Pancreas (tissue), 10 donors: Measurements from ENCODE around the gene PLEKHH1. TPM values are rescaled to one million over a fixed set of nuclear protein-coding genes. Genes with fewer than 3 reads are reported as not detected.
"Not testable (repeated sequence)": the region's sequence is repeated elsewhere in the genome, so short reads cannot be mapped to it uniquely, and the experiment has no call there.

ENCODE experiments used
- ATAC-seq, 4 donors: fragments of 200-7000 bp; cut with Tn5 transposase; one replicate each; pipeline versions ENCODE4 v1.8.0 to v1.9.1; 2020; ENCODE audit warnings: mild to moderate bottlenecking in 4 of 4, moderate library complexity in 4 of 4
- DNase-seq, 6 donors: peaks; one replicate each; pipeline ENCODE4 v3.0.0-alpha.2; 2020
- FAIRE-seq: peaks from 2 replicates; lab custom pipeline; 2012; peaks lifted over from hg19 to GRCh38; lab: Jason Lieb, UNC
- H3K27ac ChIP-seq, 4 donors: fragments of 200-600 bp; sonication (generic); 1 replicate in 3 of 4; 2 replicates in 1 of 4; pipeline versions ENCODE4 v1.5.0 to v1.8.0; 2020
- H3K27me3 ChIP-seq, 4 donors: fragments of 200-600 bp; one replicate each; pipeline ENCODE4 v1.8.0; 2021
- H3K36me3 ChIP-seq, 3 donors: fragments of 200-600 bp; sonication (generic) in 1 of 3; one replicate each; pipeline versions ENCODE4 v1.5.0 to v1.8.0; 2020 to 2021
- H3K4me1 ChIP-seq, 3 donors: fragments of 200-600 bp; one replicate each; pipeline ENCODE4 v1.8.0; 2021
- H3K4me3 ChIP-seq, 4 donors: fragments of 200-600 bp; sonication (generic) in 2 of 4; one replicate each; pipeline versions ENCODE4 v1.5.0 to v1.8.0; 2020 to 2021
- H3K9me3 ChIP-seq, 4 donors: fragments of 200-600 bp; one replicate each; pipeline ENCODE4 v1.8.0; 2021
- WGBS, 2 donors: extraction: QIAGEN DNeasy Blood & Tissue Kit; methylation state at CpG; one replicate each; pipeline ENCODE4 v1.1.7; 2013; 5-methylcytosine and 5-hydroxymethylcytosine counted together
- intact Hi-C, 3 donors: fragments of 100-400 bp; cut with DNase I; formaldehyde crosslinking; loops; one replicate each; pipeline versions ENCODE4 v1.11.1 to v1.14.2; 2022
- polyA plus RNA-seq, 2 donors: library from polyadenylated mRNA; stranded (reverse); fragments of 200-250 nt; gene quantifications; one replicate each; pipeline ENCODE4 v1.2.3, GENCODE V29; 2013
- total RNA-seq, 6 donors: library from RNA; stranded (reverse); fragmentation: NEBNext Ultra II Directional in 4 of 6; extraction: Animal tissue kit (Norgen Biotek cat#: 25700) in 4 of 6; gene quantifications; one replicate each; pipeline versions ENCODE4 v1.2.1 to v1.2.4, GENCODE V29; 2021 to 2023
- TF ChIP-seq, protein P1 (sequence below), 4 donors: fragments of 200-600 bp; sonication (generic) in 3 of 4; IDR thresholded peaks; one replicate each; pipeline versions ENCODE4 v1.5.0 to v1.8.0; 2021; ENCODE audit warnings: antibody characterized with exemption in 4 of 4
- donor health status: healthy with polysubstance abuse.
- donor health status: DM: no; HTN: no; CAD: no; lungs with moderate emphysema.
- donor health status: DM: no; HTN: no; CAD: no.
- donor health status: control.
- donor health status: control.
- donor health status: Bipolar disorder and iron deficiency.
- donor health status: DM: yes; HTN: yes; CAD: no.
- donor health status: DM: no; HTN: no; CAD: no.
- donor health status: DM: no; HTN: no; CAD: no.
- donor health status: DM: yes; HTN: yes; CAD: no.

Gene PLEKHH1
- total and polyA plus RNA-seq, 8 donors, result 15.0 to 48.8 (median 22.6) TPM

DNA sequence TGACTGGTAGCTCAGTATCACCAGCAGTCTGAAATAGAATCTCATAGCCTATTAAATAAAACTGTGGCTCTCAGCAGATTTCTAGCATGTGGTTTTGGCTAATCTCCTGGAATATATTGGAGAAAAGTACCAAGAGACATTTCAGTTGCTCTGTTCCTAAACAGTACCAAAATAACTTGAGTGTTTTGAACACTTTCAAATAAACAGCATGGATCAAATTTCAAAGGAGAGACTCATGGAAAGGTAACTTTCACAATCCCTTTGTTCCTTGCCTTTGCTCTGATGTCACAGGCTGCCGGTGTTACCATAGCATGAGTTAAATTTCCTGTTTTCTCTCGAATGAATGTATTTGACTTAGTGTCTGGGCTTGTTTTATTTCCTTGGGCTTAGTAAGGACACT lies 90.0 kb downstream of the PLEKHH1 start:
- ATAC-seq (no peak), FAIRE-seq (no peak), DNase-seq (no peak)
- Histone ChIP-seq H3K36me3 (no peaks in the 10 kb centered on the region), H3K27ac (peak overlapping the region in 1 of 4 donors; percentile 15), H3K9me3 (no peaks in the 10 kb centered on the region), H3K4me3 (no peak overlapping the region), H3K27me3 (no peaks in the 10 kb centered on the region), H3K4me1 (peaks cover 5 to 8% (median 7%) of the 10 kb centered on the region in 3 donors)
- 60 to 65% methylated on average over 2 of the region's 2 CpGs for WGBS, 2 donors
- intact Hi-C loops, result no loop called here
- TF ChIP-seq, protein P1, sequence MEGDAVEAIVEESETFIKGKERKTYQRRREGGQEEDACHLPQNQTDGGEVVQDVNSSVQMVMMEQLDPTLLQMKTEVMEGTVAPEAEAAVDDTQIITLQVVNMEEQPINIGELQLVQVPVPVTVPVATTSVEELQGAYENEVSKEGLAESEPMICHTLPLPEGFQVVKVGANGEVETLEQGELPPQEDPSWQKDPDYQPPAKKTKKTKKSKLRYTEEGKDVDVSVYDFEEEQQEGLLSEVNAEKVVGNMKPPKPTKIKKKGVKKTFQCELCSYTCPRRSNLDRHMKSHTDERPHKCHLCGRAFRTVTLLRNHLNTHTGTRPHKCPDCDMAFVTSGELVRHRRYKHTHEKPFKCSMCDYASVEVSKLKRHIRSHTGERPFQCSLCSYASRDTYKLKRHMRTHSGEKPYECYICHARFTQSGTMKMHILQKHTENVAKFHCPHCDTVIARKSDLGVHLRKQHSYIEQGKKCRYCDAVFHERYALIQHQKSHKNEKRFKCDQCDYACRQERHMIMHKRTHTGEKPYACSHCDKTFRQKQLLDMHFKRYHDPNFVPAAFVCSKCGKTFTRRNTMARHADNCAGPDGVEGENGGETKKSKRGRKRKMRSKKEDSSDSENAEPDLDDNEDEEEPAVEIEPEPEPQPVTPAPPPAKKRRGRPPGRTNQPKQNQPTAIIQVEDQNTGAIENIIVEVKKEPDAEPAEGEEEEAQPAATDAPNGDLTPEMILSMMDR (IDR thresholded peaks at IDR 0.05), result no peak

DNA sequence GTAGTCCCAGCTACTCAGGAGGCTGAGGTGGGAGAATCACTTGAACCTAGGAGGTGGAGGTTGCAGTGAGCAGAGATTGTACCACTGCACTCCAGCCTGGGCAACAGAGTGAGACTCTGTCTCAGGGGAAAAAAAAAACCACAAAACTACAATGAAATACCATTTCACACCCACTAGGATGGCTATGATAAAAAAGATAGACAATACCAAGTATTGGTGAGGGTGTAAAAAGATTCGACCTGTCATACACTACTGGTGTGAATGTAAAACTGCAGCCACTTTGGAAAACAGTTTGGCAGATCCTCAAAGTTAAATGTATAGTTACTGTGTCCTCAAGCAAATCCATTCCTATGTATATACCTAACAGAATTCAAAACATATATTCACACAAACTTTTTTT lies 93.0 kb downstream of the PLEKHH1 start:
- DNase-seq, H3K4me3 ChIP-seq, H3K4me1 ChIP-seq, intact Hi-C loops, H3K27ac ChIP-seq, H3K27me3 ChIP-seq, ATAC-seq, FAIRE-seq, H3K9me3 ChIP-seq, H3K36me3 ChIP-seq: not testable (repeated sequence)
- WGBS, 2 donors, result 73 to 81% methylated on average over 1 of the region's 1 CpG

DNA sequence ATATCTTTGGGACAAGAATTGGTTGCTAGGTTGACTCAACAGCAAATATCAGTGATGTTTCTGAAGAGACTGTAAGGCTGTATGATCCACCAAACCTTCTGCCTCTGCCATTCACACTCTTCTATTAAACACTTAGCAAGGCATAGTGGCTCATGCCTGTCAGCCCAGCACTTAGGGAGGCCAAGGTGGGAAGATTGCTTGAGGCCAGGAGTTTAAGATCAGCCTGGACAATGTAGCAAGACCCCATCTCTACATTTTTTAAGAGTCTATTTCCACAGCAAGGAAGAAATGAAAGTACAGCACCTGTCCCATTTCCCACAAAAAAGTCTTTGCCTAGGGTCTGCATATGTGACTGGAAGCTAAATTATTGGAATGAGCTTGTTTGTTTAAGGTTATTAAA lies 94.4 kb downstream of the PLEKHH1 start:
- FAIRE-seq, result no peak
- no peaks in the 10 kb centered on the region for H3K27me3 ChIP-seq
- no peak overlapping the region for H3K4me3 ChIP-seq
- no peak for ATAC-seq
- DNase-seq, result no peak
- H3K9me3 ChIP-seq, result no peaks in the 10 kb centered on the region
- no peaks in the 10 kb centered on the region for H3K4me1 ChIP-seq
- H3K27ac ChIP-seq, result no peak overlapping the region
- H3K36me3 ChIP-seq, result no peaks in the 10 kb centered on the region
- intact Hi-C loops, result no loop called here
- TF ChIP-seq, protein P1 (IDR thresholded peaks at IDR 0.05), result no peak

DNA sequence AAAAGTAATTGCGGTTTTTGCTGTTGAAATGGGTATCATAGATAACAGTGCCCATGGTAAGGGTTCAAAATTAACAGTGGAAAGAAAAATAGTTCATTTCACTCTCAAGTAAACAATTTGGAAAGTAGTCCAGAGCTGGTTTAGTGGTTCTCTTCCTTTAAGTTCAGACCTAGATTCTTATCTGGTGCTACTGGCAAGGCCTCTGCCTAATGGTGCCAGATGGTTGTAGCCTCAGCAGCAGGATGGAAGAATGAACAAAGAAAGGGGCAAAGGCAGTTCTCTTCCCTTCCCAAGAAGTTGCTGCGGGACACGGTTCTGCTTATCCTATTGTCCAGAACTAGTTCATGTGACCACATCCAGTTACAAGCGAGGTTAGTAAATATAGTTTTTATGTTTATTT lies 97.1 kb downstream of the PLEKHH1 start:
- Histone ChIP-seq H3K27ac (no peak overlapping the region), H3K4me3 (no peak overlapping the region), H3K27me3 (no peaks in the 10 kb centered on the region), H3K9me3 (no peaks in the 10 kb centered on the region), H3K4me1 (no peaks in the 10 kb centered on the region), H3K36me3 (no peaks in the 10 kb centered on the region)
- FAIRE-seq (no peak), DNase-seq (no peak), ATAC-seq (no peak)
- 82 to 91% methylated on average over 4 of the region's 4 CpGs for WGBS, 2 donors
- intact Hi-C loops, result no loop called here
- TF ChIP-seq, protein P1 (IDR thresholded peaks at IDR 0.05), result no peak

DNA sequence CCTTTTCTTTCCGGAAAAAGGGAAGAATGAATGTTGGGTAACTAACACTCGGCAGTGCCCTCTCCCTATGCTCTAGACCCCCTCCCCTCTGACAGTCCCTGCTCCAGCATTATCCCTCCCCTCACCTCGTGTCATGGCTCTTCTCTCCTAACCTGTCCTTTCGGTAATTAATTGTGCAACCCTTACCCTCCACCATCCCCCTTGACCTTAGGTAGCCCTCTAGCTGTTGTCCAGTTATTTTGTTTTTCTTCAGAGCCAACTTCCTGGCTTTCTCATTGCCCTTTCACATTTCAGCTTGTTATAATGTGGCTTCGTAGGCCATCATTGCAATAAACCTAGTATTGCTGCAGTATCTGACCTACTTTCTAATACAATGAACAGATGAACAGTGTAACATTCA lies 97.8 kb downstream of the PLEKHH1 start:
- H3K27ac ChIP-seq, result no peak overlapping the region
- no peaks in the 10 kb centered on the region for H3K4me1 ChIP-seq
- no peak for FAIRE-seq
- H3K36me3 ChIP-seq, result no peaks in the 10 kb centered on the region
- 80 to 89% methylated on average over 5 of the region's 5 CpGs for WGBS, 2 donors
- DNase-seq, result no peak
- no peaks in the 10 kb centered on the region for H3K27me3 ChIP-seq
- no peaks in the 10 kb centered on the region for H3K9me3 ChIP-seq
- intact Hi-C loops, result no loop called here
- H3K4me3 ChIP-seq, result no peak overlapping the region
- TF ChIP-seq, protein P1 (IDR thresholded peaks at IDR 0.05), result no peak
- no peak for ATAC-seq
